K562 treated with DMSO at 1 percent for 12 hours (cell line): ENCODE results near the gene ORC2. TPM values are rescaled to one million over a fixed set of nuclear protein-coding genes. Genes with fewer than 3 reads are reported as not detected.

ENCODE experiments used
- total RNA-seq: library from RNA; unstranded; fragments of 300-600 nt; gene quantifications from 2 replicates; pipeline ENCODE4 v1.2.3, GENCODE V29; 2022; ENCODE audit not compliant: insufficient read depth

The ORC2 gene
- 4.6 and 8.1 TPM in 2 replicates for total RNA-seq

GRCh38 chr2:200963124-200963917, at the start of gene ORC2:
ORC2 (minus strand) TSS chr2:200963660; CDS start chr2:200958123, 5,537 bp downstream.

GRCh38 chr2:200888704-200889625, 74.5 kb downstream of the ORC2 start, which contains the start of the genes NIF3L1 and PPIL3:
NIF3L1 (plus strand) TSS chr2:200889371; CDS start chr2:200891944, 2,573 bp downstream.
PPIL3 (minus strand) TSS chr2:200889077; CDS start chr2:200887615, 1,462 bp downstream.

GRCh38 chr2:200864176-200865034, 99.1 kb downstream of the ORC2 start, which contains the start of gene CLK1:
CLK1 (minus strand) TSS chr2:200864658; CDS start chr2:200861862, 2,796 bp downstream.

Other genes with a start within 250 kb of the ORC2 start
- gene BZW1, start 151.8 kb downstream of the ORC2 start, total RNA-seq, result 27.4 and 64.3 TPM in 2 replicates
- gene CLK1, start 99.0 kb downstream of the ORC2 start, total RNA-seq, result 28.3 and 39.7 TPM in 2 replicates
- gene PPIL3, start 74.6 kb downstream of the ORC2 start, total RNA-seq, result 21.0 and 22.7 TPM in 2 replicates
- 19.3 and 30.2 TPM in 2 replicates for gene NIF3L1, start 74.3 kb downstream of the ORC2 start, total RNA-seq
- gene HYCC2, start 108.0 kb upstream of the ORC2 start, total RNA-seq, result 0.96 and 4.6 TPM in 2 replicates
- 50.2 and 62.5 TPM in 2 replicates for gene NDUFB3, start 108.3 kb upstream of the ORC2 start, total RNA-seq
- gene CFLAR, start 152.5 kb upstream of the ORC2 start, total RNA-seq, result 11.3 and 36.1 TPM in 2 replicates
- 5.8 and 10.2 TPM in 2 replicates for gene CASP10, start 219.5 kb upstream of the ORC2 start, total RNA-seq